SK-N-SH treated with all-trans-retinoic acid at 6 μM for 48 hours (cell line): ENCODE data around the gene PSMG4.

Experiments
- ATAC-seq: fragments of 200-7000 bp; cut with Tn5 transposase; 3 replicates; pipeline ENCODE4 v1.9.1; 2020; ENCODE audit warnings: mild to moderate bottlenecking, moderate library complexity
- ARNTL ChIP-seq: fragments of 450-650 bp; formaldehyde crosslinking; IDR thresholded peaks from 2 replicates; pipeline ENCODE4 v1.5.0; 2020; ENCODE audit warnings: low read depth, mild to moderate bottlenecking, moderate library complexity, borderline replicate concordance
- CSDC2 ChIP-seq: fragments of 250-450 bp; sonication (Bioruptor Pico); IDR thresholded peaks from 2 replicates; pipeline ENCODE4 v1.5.0; 2020; ENCODE audit warnings: mild to moderate bottlenecking, moderate library complexity
- CSRNP3 ChIP-seq: fragments of 250-450 bp; sonication (Bioruptor Pico); IDR thresholded peaks from 2 replicates; pipeline ENCODE4 v1.5.1; 2021; ENCODE audit warnings: mild to moderate bottlenecking, moderate library complexity
- ESRRG ChIP-seq: fragments of 250-450 bp; sonication (Bioruptor Pico); IDR thresholded peaks from 2 replicates; pipeline ENCODE4 v1.6.1; 2021; ENCODE audit warnings: mild to moderate bottlenecking
- ISL1 ChIP-seq: fragments of 250-450 bp; sonication (Bioruptor Pico); IDR thresholded peaks from 2 replicates; pipeline ENCODE4 v2.1.2; 2022; ENCODE audit warnings: mild to moderate bottlenecking, moderate library complexity
- OSR1 ChIP-seq: fragments of 250-450 bp; sonication (Bioruptor Pico); IDR thresholded peaks from 2 replicates; pipeline ENCODE4 v1.8.0; 2022; ENCODE audit warnings: moderate library complexity, mild to moderate bottlenecking, inconsistent platforms
- PATZ1 ChIP-seq: fragments of 250-450 bp; sonication (Bioruptor Pico); IDR thresholded peaks from 2 replicates; pipeline ENCODE4 v1.8.0; 2020; ENCODE audit warnings: mild to moderate bottlenecking, moderate library complexity, borderline replicate concordance
- POU6F1 ChIP-seq: fragments of 250-450 bp; sonication (Bioruptor Pico); IDR thresholded peaks from 2 replicates; pipeline ENCODE4 v1.8.0; 2021; ENCODE audit warnings: low read depth, mild to moderate bottlenecking, moderate library complexity, borderline replicate concordance
- PPARA ChIP-seq: fragments of 250-450 bp; sonication (Bioruptor Pico); IDR thresholded peaks from 2 replicates; pipeline ENCODE4 v1.5.0; 2020; ENCODE audit warnings: mild to moderate bottlenecking, borderline replicate concordance
- SNAI2 ChIP-seq: fragments of 250-450 bp; sonication (Bioruptor Pico); IDR thresholded peaks from 2 replicates; pipeline ENCODE4 v1.5.0; 2020; ENCODE audit warnings: mild to moderate bottlenecking, moderate library complexity
- TCF4 ChIP-seq: fragments of 250-450 bp; sonication (Bioruptor Pico); IDR thresholded peaks from 2 replicates; pipeline ENCODE4 v1.8.0; 2021; ENCODE audit warnings: mild to moderate bottlenecking, moderate library complexity, borderline replicate concordance
- TOX ChIP-seq: fragments of 250-450 bp; sonication (Bioruptor Pico); IDR thresholded peaks from 2 replicates; pipeline ENCODE4 v1.8.0; 2021; ENCODE audit warnings: mild to moderate bottlenecking, moderate library complexity, borderline replicate concordance
- TSHZ2 ChIP-seq: fragments of 250-450 bp; sonication (Bioruptor Pico); IDR thresholded peaks from 2 replicates; pipeline ENCODE4 v1.5.0; 2020; ENCODE audit warnings: mild to moderate bottlenecking, moderate library complexity
- ZC3H10 ChIP-seq: fragments of 250-450 bp; sonication (Bioruptor Pico); IDR thresholded peaks from 2 replicates; pipeline ENCODE4 v1.5.1; 2021; ENCODE audit warnings: mild to moderate bottlenecking, moderate library complexity
- ZFP3 ChIP-seq: fragments of 250-450 bp; sonication (Bioruptor Pico); IDR thresholded peaks from 2 replicates; pipeline ENCODE4 v1.5.0; 2020; ENCODE audit warnings: mild to moderate bottlenecking, moderate library complexity
- ZFP30 ChIP-seq: fragments of 450-650 bp; formaldehyde crosslinking; IDR thresholded peaks from 2 replicates; pipeline ENCODE4 v1.5.0; 2022; ENCODE audit warnings: mild to moderate bottlenecking, moderate library complexity

PSMG4 gene

GRCh38 chr6:3304500-3305215 is 45.9 kb downstream of the PSMG4 start:
- no peak for TF ChIP-seq PATZ1
- TF ChIP-seq TOX (CRISPR knock-in tag): no peak
- TF ChIP-seq, all 23 proteins: peak for 0
- ATAC-seq: no peak

- TF ChIP-seq ZC3H10 (no peak), ZFP30 (no peak), ZFP3 (CRISPR knock-in tag) (no peak), POU6F1 (CRISPR knock-in tag) (no peak), OSR1 (no peak), ESRRG (no peak), SNAI2 (no peak), PATZ1 (no peak), CSDC2 (no peak), PPARA (no peak)
- no peak for ATAC-seq
Measured at GRCh38 chr6:3305216-3305565, 46.4 kb downstream of the PSMG4 start.

- no peak for TF ChIP-seq ISL1 (CRISPR knock-in tag)
- no peak for TF ChIP-seq TCF4 (CRISPR knock-in tag)
- no peak for ATAC-seq
Measured at GRCh38 chr6:3305831-3306230, 47.1 kb downstream of the PSMG4 start.

GRCh38 chr6:3306848-3307247 is 48.1 kb downstream of the PSMG4 start:
- no peak for TF ChIP-seq SNAI2
- no peak for TF ChIP-seq POU6F1 (CRISPR knock-in tag)
- no peak for TF ChIP-seq TSHZ2 (CRISPR knock-in tag)
- no peak for TF ChIP-seq CSRNP3 (CRISPR knock-in tag)
- no peak for TF ChIP-seq ARNTL (CRISPR knock-in tag)
- TF ChIP-seq ZFP30: no peak
- no peak for TF ChIP-seq TOX (CRISPR knock-in tag)
- ATAC-seq: no peak; the same call in 2 of the 3 replicates
